Stimulated activated CD8-positive, alpha-beta memory T cell treated with anti-CD3 and anti-CD28 coated beads, Interleukin-12 subunit alpha, Interleukin-12 subunit beta, amount 100 ng/mL, for 24 hours (primary cell): Measurements from ENCODE around the gene PPP4R4.
"Not testable (repeated sequence)": the region's sequence is repeated elsewhere in the genome, so short reads cannot be mapped to it uniquely, and the experiment has no call there.

ENCODE experiments used
- DNase-seq: peaks from one replicate; pipeline ENCODE4 v3.0.0-alpha.2; 2020; ENCODE audit errors: extremely low read depth

The PPP4R4 gene

GRCh38 chr14:94177806-94178205 lies 3.7 kb downstream of the PPP4R4 start:
- DNase-seq, result no peak

- DNase-seq, result no peak
These were observed 5.1 kb downstream of the PPP4R4 start for GRCh38 chr14:94179244-94179643.

GRCh38 chr14:94180655-94181271 lies 6.6 kb downstream of the PPP4R4 start:
- DNase-seq, result no peak

- no peak for DNase-seq
These were observed 7.7 kb downstream of the PPP4R4 start for GRCh38 chr14:94181835-94182234.

- no peak for DNase-seq
These were observed 18.4 kb downstream of the PPP4R4 start for GRCh38 chr14:94192536-94192935.

GRCh38 chr14:94193776-94194175 lies 19.7 kb downstream of the PPP4R4 start:
- DNase-seq, result no peak

GRCh38 chr14:94196057-94196456 lies 21.9 kb downstream of the PPP4R4 start:
- DNase-seq, result no peak

- DNase-seq, result no peak
These were observed 29.5 kb downstream of the PPP4R4 start for GRCh38 chr14:94203473-94204210.

- DNase-seq, result no peak
These were observed 38.9 kb downstream of the PPP4R4 start for GRCh38 chr14:94213021-94213420.

GRCh38 chr14:94213741-94214140 lies 39.6 kb downstream of the PPP4R4 start:
- DNase-seq, result no peak

- DNase-seq, result no peak
These were observed 43.0 kb downstream of the PPP4R4 start for GRCh38 chr14:94217116-94217515.

- DNase-seq, result not testable (repeated sequence)
These were observed 44.2 kb downstream of the PPP4R4 start for GRCh38 chr14:94218198-94218886.

GRCh38 chr14:94224040-94224439 lies 49.9 kb downstream of the PPP4R4 start:
- DNase-seq, result no peak

GRCh38 chr14:94225460-94226378 lies 51.6 kb downstream of the PPP4R4 start:
- DNase-seq, result no peak

GRCh38 chr14:94227029-94227428 lies 52.9 kb downstream of the PPP4R4 start:
- DNase-seq, result no peak

GRCh38 chr14:94237046-94237445 lies 62.9 kb downstream of the PPP4R4 start:
- DNase-seq, result no peak

- DNase-seq, result no peak
These were observed 63.9 kb downstream of the PPP4R4 start for GRCh38 chr14:94237983-94238382.

- DNase-seq, result no peak
These were observed 65.3 kb downstream of the PPP4R4 start for GRCh38 chr14:94239406-94239805.

- no peak for DNase-seq
These were observed 70.1 kb downstream of the PPP4R4 start for GRCh38 chr14:94244182-94244581.

GRCh38 chr14:94264195-94264594 lies 90.1 kb downstream of the PPP4R4 start:
- DNase-seq, result not testable (repeated sequence)

GRCh38 chr14:94267352-94267751 lies 93.2 kb downstream of the PPP4R4 start:
- DNase-seq, result no peak

GRCh38 chr14:94268582-94268981 lies 94.5 kb downstream of the PPP4R4 start:
- DNase-seq, result not testable (repeated sequence)
